ENCODE data around the gene GPX4. TPM values are rescaled to one million over a fixed set of nuclear protein-coding genes. Genes with fewer than 3 reads are reported as not detected.

Gene GPX4
- total RNA-seq, 6 experiments from 2014 or later, result 204 to 389 (median 212) TPM

GRCh38 chr19:1119475-1120217 lies 15.9 kb downstream of the GPX4 start:
- H3K4me3 ChIP-seq, result no peak overlapping the region
- H3K4me1 ChIP-seq, result no peaks in the 10 kb centered on the region
- no peaks in the 10 kb centered on the region for H3K9me3 ChIP-seq
- intact Hi-C loops (cut with DNase I), result loop anchor here (5.0 to 10.0 kb wide), 2 partner anchors 65 to 73 kb away; no protein-coding TSS in a partner anchor
- TF ChIP-seq POLR2A (IDR thresholded peaks at IDR 0.05) (no peak), CTCF (IDR thresholded peaks at IDR 0.05) (no peak)
- H3K27me3 ChIP-seq, result no peaks in the 10 kb centered on the region
- WGBS (ENCODE audit: insufficient coverage, low coverage, low lambda C conversion rate, missing lambda C conversion rate), result 97% methylated on average over 11 of the region's 50 CpGs
- DNase-seq (peak in 1 of 3 donors; percentile 29), ATAC-seq (no peak)
- H3K36me3 ChIP-seq, result peaks cover 23 to 95% (median 59%) of the 10 kb centered on the region in 4 donors
- H3K27ac ChIP-seq, result no peak overlapping the region

- H3K9me3 ChIP-seq, result no peaks in the 10 kb centered on the region
- H3K27ac ChIP-seq, result no peak overlapping the region
- intact Hi-C loops (cut with DNase I), result no loop called here
- 60% methylated on average over 2 of the region's 10 CpGs for WGBS (ENCODE audit: insufficient coverage, low coverage, low lambda C conversion rate, missing lambda C conversion rate)
- DNase-seq (peak in 1 of 3 donors; percentile 18), ATAC-seq (no peak)
- peaks cover 27 to 89% (median 58%) of the 10 kb centered on the region in 4 donors for H3K36me3 ChIP-seq
- TF ChIP-seq CTCF (IDR thresholded peaks at IDR 0.05) (no peak), POLR2A (IDR thresholded peaks at IDR 0.05) (no peak)
- H3K27me3 ChIP-seq, result no peaks in the 10 kb centered on the region
- no peak overlapping the region for H3K4me3 ChIP-seq
- no peaks in the 10 kb centered on the region for H3K4me1 ChIP-seq
Measured at GRCh38 chr19:1121395-1121794, 17.6 kb downstream of the GPX4 start.

GRCh38 chr19:1122021-1122971 lies 18.5 kb downstream of the GPX4 start:
- Histone ChIP-seq H3K27ac (no peak overlapping the region), H3K27me3 (no peaks in the 10 kb centered on the region), H3K36me3 (peaks cover 20 to 89% (median 56%) of the 10 kb centered on the region in 4 donors), H3K9me3 (no peaks in the 10 kb centered on the region), H3K4me3 (no peak overlapping the region), H3K4me1 (no peaks in the 10 kb centered on the region)
- 80% methylated on average over 7 of the region's 63 CpGs for WGBS (ENCODE audit: insufficient coverage, low coverage, low lambda C conversion rate, missing lambda C conversion rate)
- no peak for TF ChIP-seq POLR2A (IDR thresholded peaks at IDR 0.05)
- no peak for TF ChIP-seq CTCF (IDR thresholded peaks at IDR 0.05)
- intact Hi-C loops (cut with DNase I), result no loop called here
- DNase-seq, result peak in 2 of 3 donors; percentile 21 to 55
- ATAC-seq, result no peak

GRCh38 chr19:1122972-1123363 lies 19.2 kb downstream of the GPX4 start:
- peak; percentile 64 to 82 (median 70) for ATAC-seq
- Histone ChIP-seq H3K4me1 (no peaks in the 10 kb centered on the region), H3K4me3 (no peak overlapping the region), H3K27ac (no peak overlapping the region), H3K9me3 (no peaks in the 10 kb centered on the region), H3K36me3 (peaks cover 20 to 87% (median 52%) of the 10 kb centered on the region in 4 donors), H3K27me3 (no peaks in the 10 kb centered on the region)
- peak in 1 of 3 donors; percentile 72 for DNase-seq
- WGBS (ENCODE audit: insufficient coverage, low coverage, low lambda C conversion rate, missing lambda C conversion rate), result 30% methylated on average over 7 of the region's 21 CpGs
- TF ChIP-seq CTCF (IDR thresholded peaks at IDR 0.05), result no peak
- TF ChIP-seq POLR2A (IDR thresholded peaks at IDR 0.05), result no peak
- intact Hi-C loops (cut with DNase I), result no loop called here
